Breast epithelium (tissue), 4 donors: ENCODE data around the gene EFNA5. TPM values are rescaled to one million over a fixed set of nuclear protein-coding genes. Genes with fewer than 3 reads are reported as not detected.

Experiments
- DNase-seq, 2 donors: peaks; one replicate each; pipeline ENCODE4 v3.0.0-alpha.2; 2019; ENCODE audit warnings: low spot score in 2 of 2
- H3K27ac ChIP-seq, 2 donors: fragments of 200-600 bp; sonication (generic) in 1 of 2; one replicate each; pipeline ENCODE4 v1.5.1; 2016 to 2019; ENCODE audit warnings: mild to moderate bottlenecking in 1 of 2
- H3K27me3 ChIP-seq, 2 donors: fragments of 200-600 bp; sonication (generic) in 1 of 2; one replicate each; pipeline versions ENCODE4 v1.5.1 to v1.6.0; 2017 to 2019; ENCODE audit warnings: control low read depth in 1 of 2, mild to moderate bottlenecking in 1 of 2
- H3K36me3 ChIP-seq: fragments of 200-600 bp; one replicate; pipeline ENCODE4 v1.5.1; 2019
- H3K4me1 ChIP-seq, 2 donors: fragments of 200-600 bp; sonication (generic); one replicate each; pipeline ENCODE4 v1.5.1; 2016 to 2019; ENCODE audit warnings: control low read depth in 1 of 2
- H3K4me3 ChIP-seq, 3 donors: fragments of 200-600 bp; sonication (generic); 1 replicate in 2 of 3; 2 replicates in 1 of 3; pipeline ENCODE4 v1.5.1; 2016 to 2019; ENCODE audit warnings: mild to moderate bottlenecking in 3 of 3, moderate library complexity in 2 of 3
- H3K9me3 ChIP-seq, 2 donors: fragments of 200-600 bp; sonication (generic) in 1 of 2; one replicate each; pipeline ENCODE4 v1.5.1; 2016 to 2019; ENCODE audit warnings: control low read depth in 1 of 2
- CTCF ChIP-seq, 3 donors: fragments of 450-650 bp; IDR thresholded peaks; one replicate each; pipeline ENCODE4 v1.5.1; 2016 to 2017; ENCODE audit warnings: antibody characterized with exemption in 3 of 3, mild to moderate bottlenecking in 3 of 3, moderate library complexity in 3 of 3
- POLR2A ChIP-seq: fragments of 450-650 bp; IDR thresholded peaks from one replicate; pipeline ENCODE4 v1.6.1; 2016; ENCODE audit warnings: antibody characterized with exemption, mild to moderate bottlenecking, moderate library complexity
- POLR2AphosphoS5 ChIP-seq, 3 donors: sonication (generic); formaldehyde crosslinking; IDR thresholded peaks; one replicate each; pipeline ENCODE4 v1.6.1; 2017; ENCODE audit warnings: antibody characterized with exemption in 3 of 3
- intact Hi-C: fragments of 100-400 bp; cut with DNase I; formaldehyde crosslinking; loops from one replicate; pipeline ENCODE4 v1.15.1; 2023; ENCODE audit warnings: low total_unique reads
- total RNA-seq, 3 donors: library from RNA; depleted of rRNA; stranded (reverse); fragments of >200 nt; gene quantifications; one replicate each; pipeline ENCODE4 v1.1.0, GENCODE V29; 2016

The EFNA5 gene
- total RNA-seq, 3 donors from 2014 or later: 12.1 to 34.2 (median 12.3) TPM

- Histone ChIP-seq H3K36me3 (no peaks in the 10 kb centered on the region), H3K4me1 (no peaks in the 10 kb centered on the region), H3K27me3 (no peaks in the 10 kb centered on the region), H3K4me3 (no peak overlapping the region), H3K27ac (peak overlapping the region; percentile 40 to 43), H3K9me3 (no peaks in the 10 kb centered on the region)
- DNase-seq: no peak
- no peak for TF ChIP-seq POLR2A
- no peak for TF ChIP-seq CTCF (IDR thresholded peaks at IDR 0.05)
- no peak for TF ChIP-seq POLR2AphosphoS5 (IDR thresholded peaks at IDR 0.05)
- intact Hi-C loops: no loop called here
Observed at GRCh38 chr5:107577394-107577950, 93.3 kb downstream of the EFNA5 start.

- Histone ChIP-seq H3K4me1 (no peaks in the 10 kb centered on the region), H3K27ac (peak overlapping the region; percentile 40 to 43), H3K27me3 (no peaks in the 10 kb centered on the region), H3K36me3 (no peaks in the 10 kb centered on the region), H3K4me3 (no peak overlapping the region), H3K9me3 (no peaks in the 10 kb centered on the region)
- no peak for DNase-seq
- TF ChIP-seq POLR2AphosphoS5 (IDR thresholded peaks at IDR 0.05) (no peak), POLR2A (no peak), CTCF (IDR thresholded peaks at IDR 0.05) (no peak)
- intact Hi-C loops: no loop called here
Observed at GRCh38 chr5:107576736-107577393, 93.9 kb downstream of the EFNA5 start.

GRCh38 chr5:107576155-107576554, 94.6 kb downstream of the EFNA5 start:
- peak overlapping the region in 1 of 2 donors; percentile 43 for H3K27ac ChIP-seq
- TF ChIP-seq POLR2A (no peak), CTCF (IDR thresholded peaks at IDR 0.05) (no peak), POLR2AphosphoS5 (IDR thresholded peaks at IDR 0.05) (no peak)
- H3K27me3 ChIP-seq: no peaks in the 10 kb centered on the region
- no peaks in the 10 kb centered on the region for H3K9me3 ChIP-seq
- H3K4me1 ChIP-seq: peaks cover 0 to 1% of the 10 kb centered on the region in 2 donors
- H3K4me3 ChIP-seq: no peak overlapping the region
- H3K36me3 ChIP-seq: no peaks in the 10 kb centered on the region
- no peak for DNase-seq
- intact Hi-C loops: no loop called here

- Histone ChIP-seq H3K4me3 (no peak overlapping the region), H3K9me3 (no peaks in the 10 kb centered on the region), H3K36me3 (no peaks in the 10 kb centered on the region), H3K27ac (no peak overlapping the region), H3K27me3 (no peaks in the 10 kb centered on the region), H3K4me1 (peaks cover 0 to 16% of the 10 kb centered on the region in 2 donors)
- intact Hi-C loops: no loop called here
- TF ChIP-seq POLR2A: no peak
- no peak for DNase-seq
Observed at GRCh38 chr5:107574287-107574686, 96.5 kb downstream of the EFNA5 start.

- H3K36me3 ChIP-seq: no peaks in the 10 kb centered on the region
- H3K27ac ChIP-seq: no peak overlapping the region
- TF ChIP-seq CTCF (IDR thresholded peaks at IDR 0.05) (no peak), POLR2AphosphoS5 (IDR thresholded peaks at IDR 0.05) (no peak), POLR2A (no peak)
- H3K4me1 ChIP-seq: peaks cover 0 to 20% of the 10 kb centered on the region in 2 donors
- no peaks in the 10 kb centered on the region for H3K27me3 ChIP-seq
- H3K4me3 ChIP-seq: no peak overlapping the region
- no peaks in the 10 kb centered on the region for H3K9me3 ChIP-seq
- DNase-seq: no peak
- intact Hi-C loops: no loop called here
Observed at GRCh38 chr5:107572715-107573368, 97.9 kb downstream of the EFNA5 start.
